ENCODE data around the gene UBE2V1. TPM values are rescaled to one million over a fixed set of nuclear protein-coding genes. Genes with fewer than 3 reads are reported as not detected.

Gene UBE2V1
- total and polyA plus RNA-seq, 2 donors (not counting 3 experiments of a cell fraction or from before 2014, with no cell fraction given), result 145 to 156 TPM

DNA sequence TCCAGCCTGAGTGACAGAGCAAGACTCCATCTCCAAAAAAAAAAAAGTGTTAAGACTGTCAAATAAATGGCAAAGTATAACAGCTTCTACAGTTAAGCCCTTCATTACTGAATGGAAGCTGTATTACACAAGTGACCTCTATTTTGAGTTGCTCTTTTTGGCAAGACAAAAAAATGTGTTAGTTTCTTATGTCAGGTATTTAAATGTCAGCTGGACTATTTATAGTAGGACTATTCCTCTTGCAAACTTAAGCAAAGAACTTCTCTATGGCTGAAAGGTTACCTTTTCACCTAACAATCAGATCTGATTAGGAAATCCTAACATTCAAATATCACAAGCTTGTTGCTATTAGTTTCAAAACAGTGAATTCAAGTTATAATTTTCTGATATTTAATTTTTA lies 12.4 kb downstream of the UBE2V1 start:
- no TSS peak for BruUV-seq (replicated peaks)
- Histone ChIP-seq H3K36me3 (ENCODE audit: control insufficient read depth in 2 of 2, extremely low read depth in 1 of 2, insufficient read depth in 2 of 2, low read length in 2 of 2) (peaks cover 2 to 12% of the 10 kb centered on the region in 2 experiments), H3K9ac (replicated peaks; ENCODE audit: extremely low read depth, insufficient read depth, low read length) (no peak overlapping the region), H2AFZ (ENCODE audit: low read depth, low read length) (no peak overlapping the region), H3K79me2 (ENCODE audit: control insufficient read depth, insufficient read depth, low read length) (peaks cover 96% of the 10 kb centered on the region), H3K27ac (ENCODE audit: insufficient read depth, low read depth, low read length) (no peak overlapping the region), H3K9me1 (replicated peaks; ENCODE audit: control insufficient read depth, extremely low read depth, insufficient read depth, low read length) (peaks cover 2% of the 10 kb centered on the region), H3K27me3 (ENCODE audit: control insufficient read depth in 2 of 2, insufficient read depth in 2 of 2, low read length in 2 of 2) (no peaks in the 10 kb centered on the region), H3K9me3 (replicated peaks; ENCODE audit: control insufficient read depth, insufficient read depth, low read length) (no peaks in the 10 kb centered on the region), H3K4me3 (replicated peaks in 1 of 3; ENCODE audit: insufficient read depth in 1 of 3, low read depth in 1 of 3, low read length in 3 of 3) (no peak overlapping the region), H3K4me2 (ENCODE audit: insufficient read depth, low read length) (no peak overlapping the region), H4K20me1 (replicated peaks; ENCODE audit: control insufficient read depth, extremely low read depth, insufficient read depth, low read length) (peaks cover 5% of the 10 kb centered on the region), H3K4me1 (ENCODE audit: control insufficient read depth, extremely low read depth, insufficient read depth, low read length) (peaks cover 17% of the 10 kb centered on the region)
- no peak for FAIRE-seq
- intact Hi-C loops (cut with micrococcal nuclease), result no loop called here
- dilution Hi-C loops (cut with MboI; ENCODE audit: extremely low pct_ligation_motif_present, low sequenced_read_pairs), result no loop called here
- CTCF ChIA-PET, result interaction anchor here (0.7 to 4.2 kb wide), 6 partner anchors 11 to 121 kb away, joined by 3 to 20 read pairs (median 3); no protein-coding TSS in a partner anchor
- no peak for DNase-seq (ENCODE audit: low read depth, low spot score)
- no peak for TF ChIP-seq POLR2AphosphoS5 (IDR thresholded peaks at IDR 0.05; ENCODE audit: insufficient read depth, low read depth, low read length)
- TF ChIP-seq, protein P1, sequence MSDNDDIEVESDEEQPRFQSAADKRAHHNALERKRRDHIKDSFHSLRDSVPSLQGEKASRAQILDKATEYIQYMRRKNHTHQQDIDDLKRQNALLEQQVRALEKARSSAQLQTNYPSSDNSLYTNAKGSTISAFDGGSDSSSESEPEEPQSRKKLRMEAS (IDR thresholded peaks at IDR 0.05; ENCODE audit: insufficient read depth, insufficient read length), result no peak
- TF ChIP-seq JUN (IDR thresholded peaks at IDR 0.05; ENCODE audit: borderline replicate concordance, insufficient read depth, insufficient read length, low read depth), result no peak
- TF ChIP-seq, protein P2, sequence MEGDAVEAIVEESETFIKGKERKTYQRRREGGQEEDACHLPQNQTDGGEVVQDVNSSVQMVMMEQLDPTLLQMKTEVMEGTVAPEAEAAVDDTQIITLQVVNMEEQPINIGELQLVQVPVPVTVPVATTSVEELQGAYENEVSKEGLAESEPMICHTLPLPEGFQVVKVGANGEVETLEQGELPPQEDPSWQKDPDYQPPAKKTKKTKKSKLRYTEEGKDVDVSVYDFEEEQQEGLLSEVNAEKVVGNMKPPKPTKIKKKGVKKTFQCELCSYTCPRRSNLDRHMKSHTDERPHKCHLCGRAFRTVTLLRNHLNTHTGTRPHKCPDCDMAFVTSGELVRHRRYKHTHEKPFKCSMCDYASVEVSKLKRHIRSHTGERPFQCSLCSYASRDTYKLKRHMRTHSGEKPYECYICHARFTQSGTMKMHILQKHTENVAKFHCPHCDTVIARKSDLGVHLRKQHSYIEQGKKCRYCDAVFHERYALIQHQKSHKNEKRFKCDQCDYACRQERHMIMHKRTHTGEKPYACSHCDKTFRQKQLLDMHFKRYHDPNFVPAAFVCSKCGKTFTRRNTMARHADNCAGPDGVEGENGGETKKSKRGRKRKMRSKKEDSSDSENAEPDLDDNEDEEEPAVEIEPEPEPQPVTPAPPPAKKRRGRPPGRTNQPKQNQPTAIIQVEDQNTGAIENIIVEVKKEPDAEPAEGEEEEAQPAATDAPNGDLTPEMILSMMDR (IDR thresholded peaks at IDR 0.05; ENCODE audit: extremely low read depth in 1 of 2, insufficient read depth in 1 of 2, low read depth in 1 of 2, low read length in 2 of 2), result no peak
- no peak for TF ChIP-seq FOS (IDR thresholded peaks at IDR 0.05; ENCODE audit: borderline replicate concordance, insufficient read depth, low read length)
- no peak for TF ChIP-seq GATA2 (IDR thresholded peaks at IDR 0.05; ENCODE audit: insufficient read depth, insufficient read length, low read depth, low read length)
- TF ChIP-seq EZH2 (IDR thresholded peaks at IDR 0.05; ENCODE audit: borderline replicate concordance, low read depth, low read length, severe bottlenecking), result no peak
- TF ChIP-seq POLR2A (IDR thresholded peaks at IDR 0.05; ENCODE audit: low read depth, low read length), result no peak
- no peak for TF ChIP-seq MYC (IDR thresholded peaks at IDR 0.05; ENCODE audit: low read depth, low read length)
- POLR2A ChIA-PET, result no interaction called here

All from endothelial cell of umbilical vein (primary cell).